ENCODE data around the gene SLC12A3.

The SLC12A3 gene

GRCh38 chr16:56872863-56873391 lies 7.9 kb downstream of the SLC12A3 start:
- H3K27me3 ChIP-seq (replicated peaks; ENCODE audit: control insufficient read depth, insufficient read depth, low read length): no peaks in the 10 kb centered on the region
- no peak for DNase-seq (ENCODE audit: extremely low read depth, insufficient read length)
- H3K4me3 ChIP-seq (replicated peaks; ENCODE audit: low read depth, low read length): no peak overlapping the region
- H3K36me3 ChIP-seq (ENCODE audit: control insufficient read depth, insufficient read depth, low read length): no peaks in the 10 kb centered on the region
- no peak for TF ChIP-seq CTCF (IDR thresholded peaks at IDR 0.05; ENCODE audit: insufficient read depth, low read length, poor library complexity, severe bottlenecking)

GRCh38 chr16:56874800-56875199 lies 9.8 kb downstream of the SLC12A3 start:
- Histone ChIP-seq H3K4me3 (replicated peaks; ENCODE audit: low read depth, low read length) (no peak overlapping the region), H3K36me3 (ENCODE audit: control insufficient read depth, insufficient read depth, low read length) (no peaks in the 10 kb centered on the region), H3K27me3 (replicated peaks; ENCODE audit: control insufficient read depth, insufficient read depth, low read length) (no peaks in the 10 kb centered on the region; the same call in 1 of the 2 replicates)
- TF ChIP-seq CTCF (IDR thresholded peaks at IDR 0.05; ENCODE audit: insufficient read depth, low read length, poor library complexity, severe bottlenecking): no peak
- DNase-seq (ENCODE audit: extremely low read depth, insufficient read length): no peak

GRCh38 chr16:56876048-56876447 lies 11.0 kb downstream of the SLC12A3 start:
- no peak for DNase-seq (ENCODE audit: extremely low read depth, insufficient read length)
- Histone ChIP-seq H3K4me3 (replicated peaks; ENCODE audit: low read depth, low read length) (no peak overlapping the region), H3K27me3 (replicated peaks; ENCODE audit: control insufficient read depth, insufficient read depth, low read length) (no peaks in the 10 kb centered on the region; the same call in 1 of the 2 replicates), H3K36me3 (ENCODE audit: control insufficient read depth, insufficient read depth, low read length) (no peaks in the 10 kb centered on the region)
- no peak for TF ChIP-seq CTCF (IDR thresholded peaks at IDR 0.05; ENCODE audit: insufficient read depth, low read length, poor library complexity, severe bottlenecking)

GRCh38 chr16:56877486-56878182 lies 12.6 kb downstream of the SLC12A3 start:
- no peak for TF ChIP-seq CTCF (IDR thresholded peaks at IDR 0.05; ENCODE audit: insufficient read depth, low read length, poor library complexity, severe bottlenecking)
- DNase-seq (ENCODE audit: extremely low read depth, insufficient read length): no peak
- Histone ChIP-seq H3K4me3 (replicated peaks; ENCODE audit: low read depth, low read length) (no peak overlapping the region), H3K36me3 (ENCODE audit: control insufficient read depth, insufficient read depth, low read length) (no peaks in the 10 kb centered on the region), H3K27me3 (replicated peaks; ENCODE audit: control insufficient read depth, insufficient read depth, low read length) (no peaks in the 10 kb centered on the region; the same call in 1 of the 2 replicates)

- H3K27me3 ChIP-seq (replicated peaks; ENCODE audit: control insufficient read depth, insufficient read depth, low read length): no peaks in the 10 kb centered on the region; the same call in 1 of the 2 replicates
- H3K36me3 ChIP-seq (ENCODE audit: control insufficient read depth, insufficient read depth, low read length): no peaks in the 10 kb centered on the region
- H3K4me3 ChIP-seq (replicated peaks; ENCODE audit: low read depth, low read length): no peak overlapping the region
- no peak for DNase-seq (ENCODE audit: extremely low read depth, insufficient read length)
- no peak for TF ChIP-seq CTCF (IDR thresholded peaks at IDR 0.05; ENCODE audit: insufficient read depth, low read length, poor library complexity, severe bottlenecking)
Measured at GRCh38 chr16:56878282-56878854, 13.4 kb downstream of the SLC12A3 start.
